Dedifferentiated amniotic fluid mesenchymal stem cell (primary cell): Measurements from ENCODE around the gene INTU.

Source experiments
- DNase-seq: peaks from one replicate; pipeline ENCODE4 v3.0.0-alpha.2; 2016; ENCODE audit errors: extremely low spot score

INTU gene

DNA sequence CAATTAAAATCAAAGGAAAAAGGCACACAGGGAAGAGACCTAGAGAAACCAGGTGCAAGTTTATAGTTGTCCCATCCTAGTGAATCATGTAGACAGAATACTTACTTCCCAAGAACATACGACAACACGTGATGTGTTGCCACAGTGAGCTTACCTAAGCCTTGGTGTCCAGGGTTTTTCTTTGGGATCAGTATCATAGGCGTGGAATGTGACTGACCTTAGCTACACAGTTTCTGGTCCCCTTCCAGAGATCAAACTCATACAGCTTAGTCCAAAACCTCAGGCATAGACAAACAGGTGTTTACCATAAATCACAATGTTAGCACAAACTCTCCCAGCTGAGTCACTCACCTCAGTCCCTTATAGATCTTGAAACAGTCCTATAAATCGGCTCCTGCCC is 115.1 kb downstream of the INTU start:
- no peak for DNase-seq

DNA sequence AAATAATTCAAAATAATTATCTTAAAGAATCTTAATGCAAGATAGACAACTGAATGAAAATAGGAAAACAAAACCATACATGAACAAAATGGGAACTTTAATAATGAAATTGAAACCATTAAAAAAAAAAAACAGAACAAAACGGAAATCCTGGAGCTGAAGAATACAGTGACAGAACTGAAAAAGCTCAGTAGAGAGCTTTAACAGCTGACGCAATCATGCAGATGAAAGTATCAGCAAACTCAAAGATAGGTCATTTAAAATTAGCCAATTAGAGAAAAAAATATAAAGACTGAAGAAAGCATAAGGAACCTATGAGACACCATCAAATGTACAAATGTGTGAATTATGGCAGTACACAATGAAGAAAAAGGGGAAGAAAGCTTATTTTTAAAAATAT is 116.2 kb downstream of the INTU start:
- no peak for DNase-seq

DNA sequence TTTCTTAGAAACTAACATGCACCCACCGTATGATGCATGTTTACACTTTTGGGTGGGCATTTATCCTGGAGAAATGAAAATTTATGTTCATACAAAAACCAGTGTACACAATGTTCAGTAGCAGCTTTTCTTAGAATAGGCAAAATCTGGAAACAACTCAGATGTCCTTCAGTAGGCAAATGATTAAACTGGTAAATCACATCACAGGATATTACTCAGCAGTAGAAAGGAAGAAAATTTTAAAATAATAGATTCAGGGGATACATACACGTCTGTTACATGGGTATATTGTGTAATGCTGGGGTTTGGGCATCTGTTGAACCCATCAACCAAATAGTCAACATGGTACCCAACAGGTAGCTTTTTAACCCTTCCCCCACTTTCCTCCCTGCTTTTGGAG is 124.1 kb downstream of the INTU start:
- no peak for DNase-seq

DNA sequence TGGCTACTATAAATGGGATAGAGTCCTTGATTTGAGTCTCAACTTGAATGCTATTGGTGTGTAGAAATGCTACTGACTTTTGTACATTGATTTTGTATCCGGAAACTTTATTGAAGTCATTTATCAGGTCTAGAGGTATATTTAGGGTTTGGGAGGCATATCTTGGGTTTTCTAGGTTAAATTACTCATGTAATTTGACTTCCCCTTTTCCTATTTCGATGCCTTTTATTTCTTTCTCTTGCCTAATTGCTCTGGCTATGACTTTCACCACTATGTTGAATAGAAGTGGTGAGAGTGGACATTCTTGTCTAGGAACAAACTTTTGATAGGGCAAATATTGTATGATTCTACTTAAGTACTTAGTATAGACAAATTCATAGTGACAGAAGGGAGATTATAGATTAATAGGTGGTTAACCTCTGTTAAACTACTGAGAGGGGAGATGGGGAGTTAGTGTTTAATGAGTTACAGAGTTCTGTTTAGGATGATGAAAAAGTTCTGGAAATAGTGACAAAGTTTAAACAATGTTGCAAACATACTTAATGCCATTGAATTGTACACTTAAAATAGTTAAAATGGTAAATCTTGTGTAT is 126.6 kb downstream of the INTU start:
- DNase-seq: no peak

DNA sequence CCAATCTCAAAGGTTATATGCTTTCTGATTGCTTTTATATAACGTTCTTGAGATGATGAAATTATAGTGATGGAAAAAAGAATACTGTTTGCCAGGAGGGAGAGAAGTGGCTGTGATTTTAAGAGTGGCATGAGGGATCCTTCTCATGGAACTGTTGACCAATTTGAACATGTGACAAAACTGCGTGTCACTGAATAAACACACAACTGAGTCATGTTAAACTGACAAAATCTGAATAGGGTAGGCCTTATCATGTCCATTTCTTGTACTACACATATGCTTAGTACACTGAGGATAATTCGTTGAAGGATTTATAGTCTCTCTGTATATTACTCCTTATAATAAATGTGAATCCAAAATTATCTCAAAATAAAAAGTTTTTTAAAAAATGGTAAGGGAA is 127.1 kb downstream of the INTU start:
- DNase-seq: no peak

DNA sequence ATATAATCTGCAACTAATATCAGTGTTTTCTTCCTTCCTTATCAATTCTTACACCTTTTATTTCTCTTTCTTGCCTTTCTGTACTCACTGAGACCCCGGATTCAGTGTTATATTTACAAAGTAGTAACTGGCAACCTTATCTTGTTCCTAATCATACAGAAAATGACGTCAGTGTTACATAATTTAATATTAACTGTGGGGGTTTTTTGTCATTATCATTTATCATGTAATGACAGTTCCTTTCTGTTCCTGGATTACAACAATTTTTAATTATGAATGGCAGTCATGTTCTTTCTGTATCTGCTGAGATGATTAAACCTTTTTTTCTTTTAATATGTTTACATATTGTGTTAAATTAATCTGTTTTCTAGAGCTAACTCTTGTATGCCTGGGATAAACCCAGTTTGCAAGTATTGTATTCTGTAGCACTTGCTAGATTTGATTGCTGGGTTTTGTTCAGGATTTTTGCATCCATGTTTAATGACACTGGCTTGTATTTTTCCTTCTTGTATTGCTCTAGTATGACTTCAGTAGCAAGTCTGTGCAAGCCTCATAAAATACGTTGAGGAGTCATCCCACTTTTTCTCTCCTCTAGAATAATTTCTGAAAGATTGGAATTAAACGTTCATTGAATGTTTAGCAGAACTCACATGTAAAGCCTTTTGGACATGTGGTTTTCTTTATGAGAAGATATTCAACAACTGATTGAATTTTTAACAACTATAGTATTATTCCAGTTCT is 138.9 kb downstream of the INTU start:
- DNase-seq: no peak

DNA sequence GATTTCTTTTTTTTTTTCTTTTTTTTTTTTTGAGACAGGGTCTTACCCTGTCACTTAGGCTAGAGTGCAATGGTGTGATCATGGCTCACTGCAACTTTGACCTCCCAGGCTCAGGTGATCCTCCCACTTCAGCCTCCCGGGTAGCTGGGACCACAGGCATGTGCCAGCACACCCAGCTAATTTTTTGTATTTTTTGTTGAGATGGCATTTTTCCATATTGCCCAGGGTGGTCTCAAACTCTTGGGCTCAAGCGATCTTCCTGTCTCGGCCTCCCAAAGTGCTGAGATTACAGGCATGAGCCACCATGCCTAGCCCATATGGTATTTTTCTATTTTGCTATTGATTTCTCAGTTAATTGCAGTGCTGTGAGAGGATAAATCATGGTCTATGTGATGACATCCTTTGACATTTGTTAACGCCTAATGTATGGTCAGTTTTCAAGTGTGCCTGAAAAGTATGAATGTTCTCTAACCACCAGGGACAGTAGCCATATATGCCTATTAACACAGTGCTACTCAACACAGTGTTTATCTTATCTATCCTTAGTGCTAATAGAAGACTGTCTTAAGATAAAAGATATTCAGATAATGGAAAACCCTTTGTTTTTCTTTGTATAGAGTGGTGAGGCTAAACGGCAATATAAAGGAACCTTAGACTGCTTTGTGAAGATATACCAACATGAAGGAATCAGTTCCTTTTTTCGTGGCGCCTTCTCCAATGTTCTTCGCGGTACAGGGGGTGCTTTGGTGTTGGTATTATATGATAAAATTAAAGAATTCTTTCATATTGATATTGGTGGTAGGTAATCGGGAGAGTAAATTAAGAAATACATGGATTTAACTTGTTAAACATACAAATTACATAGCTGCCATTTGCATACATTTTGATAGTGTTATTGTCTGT is 140.3 kb downstream of the INTU start:
- DNase-seq: no peak

DNA sequence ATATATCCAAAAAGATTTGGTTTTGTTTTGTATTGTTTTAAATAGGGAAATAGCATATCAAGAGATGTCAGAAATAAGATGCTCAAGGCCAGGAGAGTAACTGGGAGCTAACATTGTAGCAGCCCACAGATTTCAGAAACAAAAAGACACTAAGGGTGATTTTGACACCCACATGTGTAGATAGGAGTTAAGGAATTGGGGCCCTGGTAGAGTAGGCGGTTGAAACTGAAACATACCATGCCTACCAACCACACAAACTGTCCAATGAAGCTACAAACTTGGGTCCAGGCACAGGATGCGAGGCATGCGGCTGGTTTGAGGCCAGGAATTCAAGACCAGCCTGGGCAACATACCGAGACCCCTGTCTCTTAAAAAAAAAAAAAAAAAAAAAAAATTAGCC is 143.1 kb downstream of the INTU start:
- no peak for DNase-seq
